Colonic mucosa (tissue), 4 donors: ENCODE measurements around the gene MRPL47. TPM values are rescaled to one million over a fixed set of nuclear protein-coding genes. Genes with fewer than 3 reads are reported as not detected.

Source experiments
- DNase-seq: peaks from one replicate; pipeline ENCODE4 v3.0.0-alpha.2; 2020
- H3K27ac ChIP-seq: fragments of 200-600 bp; one replicate; pipeline ENCODE4 v1.8.0; 2021
- H3K27me3 ChIP-seq: fragments of 200-600 bp; one replicate; pipeline ENCODE4 v1.8.0; 2021
- H3K36me3 ChIP-seq: fragments of 200-600 bp; one replicate; pipeline ENCODE4 v1.8.0; 2021
- H3K4me1 ChIP-seq: fragments of 200-600 bp; one replicate; pipeline ENCODE4 v1.8.0; 2021; ENCODE audit warnings: mild to moderate bottlenecking
- H3K4me3 ChIP-seq: fragments of 200-600 bp; one replicate; pipeline ENCODE4 v1.8.0; 2021
- H3K9ac ChIP-seq, 2 donors: one replicate each; pipeline ENCODE4 v1.7.0; 2013; ENCODE audit warnings: control low read depth in 2 of 2, low read depth in 2 of 2, low read length in 2 of 2
- H3K9me3 ChIP-seq: fragments of 200-600 bp; one replicate; pipeline ENCODE4 v1.8.0; 2021
- intact Hi-C: fragments of 100-400 bp; cut with DNase I; formaldehyde crosslinking; loops from one replicate; pipeline ENCODE4 v1.14.1; 2022
- total RNA-seq, 2 donors: library from RNA; stranded (reverse); fragmentation: NEBNext Ultra II Directional in 1 of 2; extraction: Animal tissue kit (Norgen Biotek cat#: 25700) in 1 of 2; gene quantifications; one replicate each; pipeline ENCODE4 v1.2.1, GENCODE V29; 2021
- TF ChIP-seq, protein P1 (sequence below): fragments of 200-600 bp; IDR thresholded peaks from one replicate; pipeline ENCODE4 v1.8.0; 2022; ENCODE audit warnings: antibody characterized with exemption, mild to moderate bottlenecking
- donor health status: healthy.
- donor health status: DM: no; HTN: no; CAD: no.
- donor health status: DM: no; HTN: no; CAD: no.

The MRPL47 gene
- total RNA-seq, 2 donors from 2014 or later, result 37.3 to 46.4 TPM

DNA sequence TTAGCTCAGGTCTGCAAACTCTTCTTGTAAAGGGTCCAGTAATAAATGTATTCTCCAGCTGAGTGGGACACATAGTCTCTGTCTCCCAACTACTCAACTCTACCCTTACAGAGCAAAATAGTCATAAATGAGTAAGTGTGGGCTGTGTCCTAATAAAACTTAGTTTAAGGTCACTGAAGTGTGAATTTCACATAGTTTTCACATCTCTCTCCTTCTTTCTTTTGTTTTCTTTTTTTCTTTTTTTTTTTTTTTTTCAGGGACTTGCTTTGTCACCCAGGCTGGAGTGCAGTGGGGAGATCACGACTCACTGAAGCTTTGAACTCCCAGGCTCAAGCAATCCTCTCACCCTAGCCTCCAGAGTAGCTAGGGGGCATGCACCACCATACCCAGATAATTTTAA is 43.6 kb downstream of the MRPL47 start:
- Histone ChIP-seq H3K4me1 (peaks cover 7% of the 10 kb centered on the region), H3K36me3 (no peaks in the 10 kb centered on the region), H3K27ac (no peak overlapping the region), H3K4me3 (no peak overlapping the region), H3K27me3 (no peaks in the 10 kb centered on the region), H3K9ac (no peak overlapping the region), H3K9me3 (no peaks in the 10 kb centered on the region)
- no peak for DNase-seq
- intact Hi-C loops, result loop anchor here (10.0 kb wide), 1 partner anchor 236 kb away; the partner anchor contains the start of gene ZNF639
- TF ChIP-seq, protein P1, sequence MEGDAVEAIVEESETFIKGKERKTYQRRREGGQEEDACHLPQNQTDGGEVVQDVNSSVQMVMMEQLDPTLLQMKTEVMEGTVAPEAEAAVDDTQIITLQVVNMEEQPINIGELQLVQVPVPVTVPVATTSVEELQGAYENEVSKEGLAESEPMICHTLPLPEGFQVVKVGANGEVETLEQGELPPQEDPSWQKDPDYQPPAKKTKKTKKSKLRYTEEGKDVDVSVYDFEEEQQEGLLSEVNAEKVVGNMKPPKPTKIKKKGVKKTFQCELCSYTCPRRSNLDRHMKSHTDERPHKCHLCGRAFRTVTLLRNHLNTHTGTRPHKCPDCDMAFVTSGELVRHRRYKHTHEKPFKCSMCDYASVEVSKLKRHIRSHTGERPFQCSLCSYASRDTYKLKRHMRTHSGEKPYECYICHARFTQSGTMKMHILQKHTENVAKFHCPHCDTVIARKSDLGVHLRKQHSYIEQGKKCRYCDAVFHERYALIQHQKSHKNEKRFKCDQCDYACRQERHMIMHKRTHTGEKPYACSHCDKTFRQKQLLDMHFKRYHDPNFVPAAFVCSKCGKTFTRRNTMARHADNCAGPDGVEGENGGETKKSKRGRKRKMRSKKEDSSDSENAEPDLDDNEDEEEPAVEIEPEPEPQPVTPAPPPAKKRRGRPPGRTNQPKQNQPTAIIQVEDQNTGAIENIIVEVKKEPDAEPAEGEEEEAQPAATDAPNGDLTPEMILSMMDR, result no peak

DNA sequence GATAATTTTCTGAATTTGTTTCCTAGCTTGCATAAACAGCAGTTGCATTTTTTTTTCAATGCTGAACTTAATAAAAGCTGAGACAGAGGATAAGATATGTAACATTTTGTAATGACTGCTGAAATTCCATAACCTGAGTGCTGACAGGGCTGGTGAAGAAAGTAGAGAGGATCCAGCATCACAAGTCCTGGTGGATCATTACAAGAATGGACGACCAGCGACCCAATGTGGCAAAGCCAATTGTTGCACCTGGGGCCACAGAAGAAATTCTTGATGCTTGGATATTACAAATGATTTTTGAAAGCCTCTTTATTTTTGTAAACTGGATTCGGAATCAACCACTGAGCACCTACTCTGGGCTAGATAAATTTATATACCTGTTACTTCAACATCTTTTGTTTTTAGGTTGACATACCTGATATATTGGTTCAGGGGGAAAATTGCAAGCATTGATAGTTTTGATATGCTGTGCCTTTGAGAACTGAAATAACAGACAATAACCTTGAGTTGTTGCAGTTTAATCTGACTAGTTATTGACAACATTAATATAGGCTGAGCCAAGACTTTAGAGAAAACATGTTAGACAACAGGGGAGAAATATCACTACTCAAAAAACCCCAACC is 45.6 kb downstream of the MRPL47 start:
- peaks cover 3% of the 10 kb centered on the region for H3K4me1 ChIP-seq
- H3K9ac ChIP-seq, result no peak overlapping the region
- H3K27ac ChIP-seq, result no peak overlapping the region
- no peaks in the 10 kb centered on the region for H3K27me3 ChIP-seq
- H3K36me3 ChIP-seq, result no peaks in the 10 kb centered on the region
- TF ChIP-seq, protein P1, result peak; percentile 71
- H3K4me3 ChIP-seq, result no peak overlapping the region
- intact Hi-C loops, result loop anchor here (5.0 to 10.0 kb wide), 2 partner anchors 112 to 534 kb away; no protein-coding TSS in a partner anchor
- no peaks in the 10 kb centered on the region for H3K9me3 ChIP-seq
- DNase-seq, result peak; percentile 50

DNA sequence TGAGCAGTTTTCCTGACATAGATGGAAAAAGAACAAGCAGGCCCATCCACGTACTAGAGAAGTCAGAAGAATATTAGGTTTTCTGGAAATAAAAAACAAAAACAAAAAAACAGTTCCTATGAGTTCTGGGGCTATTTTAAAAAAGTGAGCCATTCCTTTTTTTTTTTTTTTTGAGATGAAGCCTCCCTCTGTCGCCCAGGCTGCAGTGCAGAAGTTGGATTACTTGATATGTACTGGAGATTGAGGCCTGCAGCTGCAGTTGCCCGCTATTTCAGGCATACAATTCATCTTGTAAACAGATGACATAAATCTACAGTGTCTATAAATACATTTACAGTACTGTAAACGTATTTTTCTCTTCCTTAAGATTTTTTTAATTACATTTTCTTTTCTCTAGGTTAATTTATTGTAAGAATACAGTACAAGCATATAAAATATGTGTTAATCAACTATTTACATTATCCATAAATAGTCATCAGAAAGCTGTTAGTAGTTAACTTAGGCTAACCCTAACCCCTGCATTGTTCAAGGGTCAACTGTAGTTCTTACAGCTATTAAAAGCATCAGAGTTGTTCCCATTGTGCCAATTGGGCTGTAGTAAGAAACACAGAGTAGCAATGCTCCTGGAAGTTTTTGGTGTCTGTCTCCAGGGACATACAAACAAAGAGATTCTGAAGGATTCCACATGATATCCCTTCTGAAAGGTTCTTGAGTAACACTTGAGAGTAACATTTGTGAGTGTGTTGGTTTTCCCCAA is 52.9 kb downstream of the MRPL47 start:
- no peak overlapping the region for H3K4me3 ChIP-seq
- H3K4me1 ChIP-seq, result no peaks in the 10 kb centered on the region
- intact Hi-C loops, result loop anchor here (10.0 kb wide), 1 partner anchor 527 kb away; no protein-coding TSS in a partner anchor
- no peak for DNase-seq
- TF ChIP-seq, protein P1, result no peak
- H3K27ac ChIP-seq, result no peak overlapping the region
- no peaks in the 10 kb centered on the region for H3K27me3 ChIP-seq
- H3K9me3 ChIP-seq, result no peaks in the 10 kb centered on the region
- no peak overlapping the region for H3K9ac ChIP-seq
- H3K36me3 ChIP-seq, result no peaks in the 10 kb centered on the region

DNA sequence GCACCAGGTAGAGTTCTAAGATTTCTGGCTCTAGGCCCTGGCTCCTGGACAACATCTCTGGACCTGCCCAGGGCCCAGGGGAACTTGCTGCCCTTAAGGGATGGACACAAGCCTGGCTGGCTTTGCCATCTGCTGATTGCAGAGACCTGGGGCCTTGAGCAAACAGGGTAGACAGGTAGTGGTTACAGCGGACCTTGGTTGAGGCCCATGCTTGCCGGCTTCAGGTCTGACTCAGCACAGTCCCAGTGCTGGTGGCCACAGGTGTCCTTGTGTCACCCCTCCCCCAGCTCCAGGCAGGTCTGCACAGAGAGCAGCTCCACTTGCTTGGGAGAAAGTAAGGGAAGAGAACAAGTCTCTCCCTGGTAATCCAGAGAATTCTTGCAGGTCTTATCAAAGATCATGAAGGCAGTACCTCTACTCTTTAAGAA is 57.6 kb downstream of the MRPL47 start:
- Histone ChIP-seq H3K27me3 (no peaks in the 10 kb centered on the region), H3K9ac (no peak overlapping the region), H3K36me3 (no peaks in the 10 kb centered on the region), H3K4me3 (no peak overlapping the region), H3K27ac (no peak overlapping the region), H3K4me1 (no peaks in the 10 kb centered on the region), H3K9me3 (no peaks in the 10 kb centered on the region)
- TF ChIP-seq, protein P1, result no peak
- intact Hi-C loops, result no loop called here
- DNase-seq, result no peak

DNA sequence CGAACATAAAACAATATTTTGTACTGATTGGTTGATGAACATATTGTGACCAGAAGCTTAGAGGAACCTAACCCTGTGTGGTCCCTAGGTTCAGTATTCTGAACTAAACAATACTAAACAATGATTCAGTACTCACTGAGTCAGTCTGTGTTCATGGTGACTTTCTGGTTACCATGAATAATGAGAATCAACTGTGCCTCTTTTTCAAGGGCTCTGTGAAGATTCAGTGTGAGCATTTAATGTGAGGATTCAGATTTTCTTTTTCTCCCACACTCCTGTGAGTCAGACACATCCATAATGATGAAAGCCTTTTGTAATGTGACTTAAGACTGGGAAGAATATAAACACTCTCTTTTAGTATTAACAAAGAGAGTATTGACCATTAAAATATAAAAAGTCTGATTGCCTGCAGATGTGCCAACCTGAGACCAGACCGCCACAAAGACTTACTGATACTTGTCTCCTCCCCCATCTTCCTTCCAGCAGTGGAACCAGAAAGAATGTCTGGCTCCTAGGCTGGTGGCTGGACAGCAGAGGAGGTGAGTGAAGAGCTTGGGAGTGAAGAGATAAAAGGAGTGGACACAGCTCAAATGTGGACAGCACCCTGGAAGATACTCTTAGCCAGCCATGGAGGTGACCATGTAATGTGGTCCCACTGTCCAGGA is 59.3 kb downstream of the MRPL47 start:
- no peaks in the 10 kb centered on the region for H3K27me3 ChIP-seq
- intact Hi-C loops, result no loop called here
- no peak overlapping the region for H3K27ac ChIP-seq
- H3K4me1 ChIP-seq, result no peaks in the 10 kb centered on the region
- TF ChIP-seq, protein P1, result no peak
- no peak overlapping the region for H3K9ac ChIP-seq
- H3K9me3 ChIP-seq, result no peaks in the 10 kb centered on the region
- DNase-seq, result no peak
- H3K36me3 ChIP-seq, result no peaks in the 10 kb centered on the region
- no peak overlapping the region for H3K4me3 ChIP-seq
